Measurements from ENCODE around the gene EXOSC5. TPM values are rescaled to one million over a fixed set of nuclear protein-coding genes. Genes with fewer than 3 reads are reported as not detected.
"Not testable (repeated sequence)": the region's sequence is repeated elsewhere in the genome, so short reads cannot be mapped to it uniquely, and the experiment has no call there.

EXOSC5 gene
- total RNA-seq, 2 experiments from 2014 or later: 52.2 to 57.6 TPM

- ChIA-PET CTCF (interaction anchor here (0.7 kb wide), 1 partner anchor 990 kb away, joined by 3 read pairs; no protein-coding TSS in a partner anchor), POLR2A (interaction anchor here (0.5 kb wide), 1 partner anchor 28 kb away, joined by 3 read pairs; no protein-coding TSS in a partner anchor)
Observed at GRCh38 chr19:41356984-41357739, 40.0 kb downstream of the EXOSC5 start.

GRCh38 chr19:41355802-41356201 is 41.4 kb downstream of the EXOSC5 start:
- ChIA-PET CTCF (interaction anchor here (1.4 kb wide), 2 partner anchors 8 to 9 kb away, joined by 3 to 4 read pairs; partner anchors contain the start of gene B9D2), POLR2A (no interaction called here)

DNA sequence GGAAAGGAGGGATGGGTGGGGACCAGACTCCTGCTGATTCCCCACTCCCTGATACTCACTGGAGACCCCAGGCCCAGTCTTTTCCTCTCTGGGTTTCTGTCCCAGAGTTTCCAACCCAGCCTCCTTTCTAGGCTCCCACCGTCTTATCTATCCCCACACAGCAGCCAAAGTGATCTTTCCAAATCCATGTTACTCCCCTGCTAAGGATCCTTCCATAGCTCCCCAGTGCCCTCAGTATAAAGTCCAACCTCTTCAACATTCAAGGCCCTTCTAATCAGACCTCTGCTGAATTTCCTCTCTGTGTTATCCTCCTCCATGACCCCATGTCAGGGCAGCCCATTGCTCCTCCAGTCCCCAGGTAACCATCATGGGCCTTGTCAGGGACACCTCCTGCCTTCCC is 42.1 kb downstream of the EXOSC5 start:
- CTCF ChIA-PET: interaction anchor here (0.8 to 1.4 kb wide), 5 partner anchors 9 to 151 kb away, joined by 3 to 4 read pairs (median 3); partner anchors contain the start of gene B9D2

GRCh38 chr19:41354343-41354953 is 42.7 kb downstream of the EXOSC5 start:
- ChIA-PET POLR2A (no interaction called here), CTCF (interaction anchor here (0.8 to 1.4 kb wide), 4 partner anchors 9 to 150 kb away, joined by 3 to 4 read pairs (median 4); partner anchors contain the start of gene B9D2)

More for the DNA sequence above, 42.1 kb downstream of the EXOSC5 start:
- POLR2A ChIA-PET: interaction anchor here (0.7 kb wide), 1 partner anchor 9 kb away, joined by 4 read pairs; the partner anchor contains the start of gene B9D2

DNA sequence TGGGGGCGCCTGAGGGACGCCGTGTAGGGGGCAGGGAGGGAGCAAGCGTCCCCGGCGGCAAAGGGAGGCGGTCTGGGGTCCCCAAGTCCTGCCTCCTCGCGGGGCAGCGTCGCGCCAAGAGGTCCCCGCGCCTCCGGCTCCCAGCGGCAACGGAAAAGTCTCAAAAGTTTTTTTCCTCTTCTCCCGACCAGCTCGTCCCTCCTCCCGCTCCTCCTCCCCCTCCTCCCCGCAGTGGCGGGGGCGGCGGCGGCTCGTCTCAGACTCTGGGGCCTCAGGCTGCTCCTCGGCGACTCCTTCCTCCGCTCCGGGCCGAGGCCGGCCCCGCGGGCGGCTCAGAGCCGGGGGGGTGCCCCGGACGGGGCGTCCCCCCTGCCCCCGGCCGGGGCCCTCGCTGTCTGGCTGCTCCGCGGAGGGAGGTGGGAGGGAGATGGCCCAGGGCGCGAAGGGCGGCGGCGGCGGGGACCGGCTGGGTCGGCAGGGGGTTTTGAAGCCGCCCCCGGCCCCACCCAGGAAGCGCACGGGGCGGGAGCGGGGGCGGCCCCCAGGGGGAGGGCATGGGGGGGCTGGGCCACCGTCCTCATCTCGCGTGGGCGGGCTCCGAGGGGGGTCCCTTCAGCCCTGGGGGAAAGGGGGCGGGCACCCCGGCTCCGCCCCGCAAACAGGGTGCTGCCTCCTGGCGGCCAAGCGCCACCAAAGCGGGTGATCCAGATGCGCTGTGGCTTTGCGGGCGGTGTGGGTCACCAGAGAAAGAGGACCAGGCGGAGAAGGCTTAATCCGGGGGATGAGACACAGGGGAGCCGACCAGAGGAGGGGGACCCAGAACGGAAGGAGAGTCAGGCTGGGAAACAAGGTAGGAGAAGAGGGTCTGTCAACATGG is 43.5 kb downstream of the EXOSC5 start, which contains the start of gene TGFB1:
Gene TGFB1 (minus strand): TSS at position 457 of the 877 bp plus-strand sequence. CDS start 878 bp downstream, outside the sequence.
- POLR2A ChIA-PET: interaction anchor here (0.5 to 3.2 kb wide), 4 partner anchors 10 to 234 kb away, joined by 3 to 31 read pairs (median 24); partner anchors contain the start of genes B9D2 and HNRNPUL1
- CTCF ChIA-PET: interaction anchor here (1.2 to 3.0 kb wide), 4 partner anchors 10 to 90 kb away, joined by 4 to 22 read pairs (median 18); partner anchors contain the start of genes B9D2 and HNRNPUL1

DNA sequence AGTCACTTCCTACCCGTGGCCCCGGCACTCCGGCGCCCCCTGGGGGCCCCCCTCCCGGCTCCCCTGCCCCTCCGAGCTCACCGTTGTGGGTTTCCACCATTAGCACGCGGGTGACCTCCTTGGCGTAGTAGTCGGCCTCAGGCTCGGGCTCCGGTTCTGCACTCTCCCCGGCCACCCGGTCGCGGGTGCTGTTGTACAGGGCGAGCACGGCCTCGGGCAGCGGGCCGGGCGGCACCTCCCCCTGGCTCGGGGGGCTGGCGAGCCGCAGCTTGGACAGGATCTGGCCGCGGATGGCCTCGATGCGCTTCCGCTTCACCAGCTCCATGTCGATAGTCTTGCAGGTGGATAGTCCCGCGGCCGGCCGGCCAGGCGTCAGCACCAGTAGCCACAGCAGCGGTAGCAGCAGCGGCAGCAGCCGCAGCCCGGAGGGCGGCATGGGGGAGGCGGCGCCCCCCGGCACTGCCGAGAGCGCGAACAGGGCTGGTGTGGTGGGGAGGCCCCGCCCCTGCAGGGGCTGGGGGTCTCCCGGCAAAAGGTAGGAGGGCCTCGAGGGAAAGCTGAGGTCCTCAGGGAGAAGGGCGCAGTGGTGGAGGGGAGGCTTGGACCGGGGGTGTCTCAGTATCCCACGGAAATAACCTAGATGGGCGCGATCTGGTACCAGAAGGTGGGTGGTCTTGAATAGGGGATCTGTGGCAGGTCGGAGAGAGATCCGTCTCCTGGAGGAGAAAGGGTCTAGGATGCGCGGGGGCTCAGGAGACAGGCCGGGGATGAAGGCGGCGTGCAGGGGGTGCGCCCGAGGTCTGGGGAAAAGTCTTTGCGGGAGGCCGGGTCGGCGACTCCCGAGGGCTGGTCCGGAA is 44.3 kb downstream of the EXOSC5 start:
- CTCF ChIA-PET: interaction anchor here (0.8 to 3.0 kb wide), 6 partner anchors 11 to 89 kb away, joined by 3 to 22 read pairs (median 16); partner anchors contain the start of genes B9D2 and HNRNPUL1
- POLR2A ChIA-PET: interaction anchor here (0.5 to 3.2 kb wide), 9 partner anchors 11 to 932 kb away, joined by 3 to 31 read pairs (median 6); partner anchors contain the start of genes B9D2 and HNRNPUL1

DNA sequence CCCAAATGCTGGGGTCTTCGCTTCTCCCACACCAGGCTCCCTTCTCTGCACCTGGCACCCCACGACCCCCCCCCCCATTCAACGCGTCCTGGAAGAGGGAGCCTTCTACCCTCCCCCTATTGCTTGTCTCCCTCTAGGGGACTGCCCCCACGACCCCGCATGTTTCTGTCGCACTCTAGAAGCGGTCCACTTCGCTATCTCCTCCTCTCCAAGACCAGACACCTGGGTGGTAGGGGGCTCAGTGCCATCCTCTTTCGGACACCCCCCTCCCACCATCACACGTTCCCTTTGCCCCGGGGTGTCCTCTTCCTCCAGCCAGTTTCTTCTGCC is 44.9 kb downstream of the EXOSC5 start:
- ChIA-PET CTCF (interaction anchor here (0.8 to 3.0 kb wide), 6 partner anchors 11 to 89 kb away, joined by 3 to 22 read pairs (median 16); partner anchors contain the start of genes B9D2 and HNRNPUL1), POLR2A (interaction anchor here (0.6 to 3.2 kb wide), 9 partner anchors 11 to 931 kb away, joined by 3 to 31 read pairs (median 7); partner anchors contain the start of genes B9D2 and HNRNPUL1)

GRCh38 chr19:41351339-41352245 is 45.6 kb downstream of the EXOSC5 start:
- ChIA-PET CTCF (interaction anchor here (0.7 to 3.0 kb wide), 8 partner anchors 11 to 97 kb away, joined by 3 to 22 read pairs (median 10); partner anchors contain the start of genes B9D2 and HNRNPUL1), POLR2A (interaction anchor here (0.5 to 3.2 kb wide), 14 partner anchors 12 to 1920 kb away, joined by 3 to 31 read pairs (median 6); partner anchors contain the start of genes B9D2, CCDC97 and HNRNPUL1)

DNA sequence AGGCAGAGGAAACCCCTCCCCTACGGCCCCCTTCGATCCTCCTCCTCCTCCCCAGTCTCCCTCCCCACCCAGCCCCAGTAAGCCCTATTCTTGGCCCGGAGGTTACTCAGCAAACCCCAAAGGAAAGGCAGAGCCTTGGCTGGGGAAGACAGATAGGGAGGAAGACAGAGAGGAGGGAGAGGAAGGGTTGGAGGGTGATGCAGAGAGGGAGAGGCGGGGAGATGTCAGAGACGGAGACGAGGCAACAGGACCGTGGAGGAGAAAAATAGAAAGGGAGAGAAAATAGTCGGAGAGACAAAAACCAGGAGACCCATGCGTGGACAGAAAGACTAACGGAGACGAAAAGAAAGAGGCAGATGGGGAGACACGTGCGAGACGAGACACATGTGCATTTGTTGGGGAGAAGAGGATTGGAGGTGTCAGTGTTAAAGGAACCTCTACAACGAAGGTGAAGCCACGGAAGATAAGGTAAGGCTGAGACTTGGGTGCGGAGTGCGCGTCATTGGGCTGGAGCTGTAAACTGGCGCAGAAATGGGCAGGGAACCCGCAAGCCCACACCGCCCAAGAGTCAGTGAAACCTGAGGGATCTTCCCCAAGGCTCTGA is 46.3 kb downstream of the EXOSC5 start:
- ChIA-PET POLR2A (interaction anchor here (0.6 to 3.2 kb wide), 11 partner anchors 12 to 198 kb away, joined by 3 to 31 read pairs (median 6); partner anchors contain the start of genes B9D2, CCDC97 and HNRNPUL1), CTCF (interaction anchor here (0.6 to 3.0 kb wide), 8 partner anchors 10 to 98 kb away, joined by 3 to 22 read pairs (median 10); partner anchors contain the start of genes B9D2 and HNRNPUL1)

DNA sequence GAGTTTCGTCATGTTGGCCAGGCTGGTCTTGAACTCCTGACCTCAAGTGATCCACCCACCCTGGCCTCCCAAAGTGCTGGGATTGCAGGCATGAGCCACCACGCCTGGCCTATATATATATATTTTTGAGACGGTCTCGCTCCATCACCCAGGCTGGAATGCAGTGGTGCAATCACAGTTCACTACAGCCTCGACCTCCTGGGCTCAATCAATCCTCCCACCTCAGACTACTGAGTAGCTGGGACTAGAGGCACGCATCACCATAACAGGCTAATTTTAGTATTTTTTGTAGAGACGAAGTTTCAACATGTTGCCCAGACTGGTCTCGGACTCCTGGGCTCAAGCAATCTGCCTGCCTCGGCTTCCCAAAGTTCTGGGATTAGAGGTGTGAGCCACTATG is 50.2 kb downstream of the EXOSC5 start:
- CTCF ChIA-PET: not testable (repeated sequence)

DNA sequence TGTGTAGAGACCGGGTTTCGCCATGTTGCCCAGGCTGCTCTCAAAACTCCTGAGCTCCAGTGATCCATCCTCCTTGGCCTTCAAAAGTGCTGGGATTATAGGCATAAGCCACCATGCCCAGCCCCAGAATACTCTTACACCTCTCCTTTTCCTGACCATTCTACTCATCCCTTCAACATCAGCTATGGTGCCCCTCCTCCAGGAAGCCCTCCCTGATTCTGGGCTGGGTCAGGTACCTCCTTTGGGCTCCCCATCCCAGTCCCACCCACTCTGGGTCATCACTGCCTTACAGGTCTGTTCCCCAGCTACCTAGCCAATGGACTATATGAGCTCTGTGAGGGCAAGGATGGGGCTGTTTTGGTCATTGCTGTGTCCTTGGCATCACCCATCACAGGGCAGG is 53.0 kb downstream of the EXOSC5 start:
- ChIA-PET POLR2A (no interaction called here), CTCF (interaction anchor here (0.7 kb wide), 1 partner anchor 17 kb away, joined by 3 read pairs; no protein-coding TSS in a partner anchor)

More for the DNA sequence above, 50.2 kb downstream of the EXOSC5 start:
- POLR2A ChIA-PET: interaction anchor here (0.6 kb wide), 1 partner anchor 11 kb away, joined by 7 read pairs; no protein-coding TSS in a partner anchor

DNA sequence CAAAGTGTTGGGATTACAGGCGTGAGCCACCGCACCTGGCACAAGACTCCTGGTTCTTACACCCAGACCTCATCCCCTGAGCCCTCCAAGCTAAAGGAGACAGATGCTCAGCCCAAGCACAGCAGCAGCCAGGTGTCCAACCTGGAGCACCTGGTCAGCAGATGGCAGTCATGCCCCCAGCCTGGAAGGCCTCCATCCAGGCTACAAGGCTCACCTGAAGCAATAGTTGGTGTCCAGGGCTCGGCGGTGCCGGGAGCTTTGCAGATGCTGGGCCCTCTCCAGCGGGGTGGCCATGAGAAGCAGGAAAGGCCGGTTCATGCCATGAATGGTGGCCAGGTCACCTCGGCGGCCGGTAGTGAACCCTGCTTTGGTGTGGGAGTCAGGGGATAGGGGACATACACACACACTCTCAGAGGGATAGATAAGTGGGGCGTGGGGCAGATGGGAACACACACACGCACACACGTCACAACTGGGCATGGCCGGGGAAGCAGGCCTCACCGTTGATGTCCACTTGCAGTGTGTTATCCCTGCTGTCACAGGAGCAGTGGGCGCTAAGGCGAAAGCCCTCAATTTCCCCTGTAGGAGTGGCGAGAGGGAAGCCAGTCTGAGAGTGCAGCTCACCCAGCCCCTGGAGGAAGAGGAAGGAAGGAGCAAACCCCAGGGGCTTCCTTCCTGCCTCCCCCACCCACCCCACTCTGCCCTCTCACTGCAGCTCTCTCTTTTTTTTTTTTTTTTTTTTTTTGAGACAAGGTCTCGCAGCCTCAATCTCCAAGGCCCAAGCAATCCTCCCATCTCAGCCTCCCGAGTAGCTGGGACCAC is 55.3 kb downstream of the EXOSC5 start:
- POLR2A ChIA-PET: interaction anchor here (0.6 kb wide), 1 partner anchor 12 kb away, joined by 4 read pairs; no protein-coding TSS in a partner anchor
- CTCF ChIA-PET: interaction anchor here (0.7 to 1.2 kb wide), 4 partner anchors 11 to 520 kb away, joined by 3 read pairs; no protein-coding TSS in a partner anchor

GRCh38 chr19:41339936-41340335 is 57.2 kb downstream of the EXOSC5 start:
- CTCF ChIA-PET: no interaction called here
- POLR2A ChIA-PET: no interaction called here
